ENCODE data around the gene RAVER2.
"Not testable (repeated sequence)": the region's sequence is repeated elsewhere in the genome, so short reads cannot be mapped to it uniquely, and the experiment has no call there.

RAVER2 gene

DNA sequence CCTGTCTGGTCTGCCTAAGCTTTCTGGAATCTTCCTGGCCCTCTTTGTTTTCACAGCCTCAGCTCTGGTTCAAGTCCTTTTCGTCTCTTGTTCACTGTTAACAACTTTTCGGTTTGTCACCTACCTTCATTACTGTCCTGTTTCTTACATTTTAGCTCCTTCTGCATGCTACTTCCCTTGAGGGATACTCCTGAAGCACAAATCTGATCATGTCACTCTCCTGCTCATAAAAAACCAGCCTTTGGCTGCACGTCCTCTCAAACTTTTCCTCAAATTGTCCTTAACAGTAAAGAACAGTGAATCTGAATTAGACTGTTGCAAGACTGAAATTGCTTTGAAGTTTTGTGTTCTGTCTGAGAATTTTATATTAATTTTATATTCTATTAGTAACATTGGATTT, 3.3 kb downstream of the RAVER2 start:
- no peak for DNase-seq (ENCODE audit: low read depth)

DNA sequence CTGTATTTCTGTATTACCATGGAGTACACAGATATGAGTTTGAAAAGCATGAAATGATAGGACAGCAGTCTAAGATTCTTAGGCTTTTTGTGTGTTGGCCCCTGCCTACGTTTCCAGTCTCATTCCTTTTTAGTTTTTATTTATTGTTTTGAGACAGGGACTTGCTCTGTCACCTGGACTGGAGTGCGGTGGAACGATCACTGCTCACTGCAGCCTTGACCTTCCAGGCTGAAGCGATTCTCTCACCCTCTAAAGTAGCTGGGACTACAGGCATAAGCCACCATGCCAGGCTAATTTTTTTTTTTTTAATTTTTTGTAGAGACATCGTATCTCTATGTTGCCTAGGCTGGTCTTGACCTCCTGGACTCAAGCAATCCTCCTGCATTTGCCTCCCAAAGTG, 3.8 kb downstream of the RAVER2 start:
- no peak for DNase-seq (ENCODE audit: low read depth)

DNA sequence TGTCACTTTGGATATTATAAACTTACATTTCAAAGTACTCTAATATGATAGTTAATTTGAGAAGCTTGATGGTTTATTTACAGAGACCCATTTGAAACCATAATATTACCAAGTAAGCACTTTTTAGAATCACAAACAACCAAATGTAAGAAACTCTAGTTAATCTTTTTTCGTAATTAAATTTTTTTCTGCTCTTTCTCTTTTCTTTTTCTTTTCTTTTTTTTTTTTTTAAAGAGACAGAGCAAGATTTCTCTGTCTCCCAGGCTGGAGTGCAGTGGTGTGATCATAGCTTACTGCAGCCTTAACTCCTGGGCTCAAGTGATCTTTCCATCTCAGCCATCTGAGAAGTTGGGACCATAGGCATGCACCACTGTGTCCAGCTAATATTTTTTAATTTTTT, 5.2 kb downstream of the RAVER2 start:
- DNase-seq (ENCODE audit: low read depth), result no peak

DNA sequence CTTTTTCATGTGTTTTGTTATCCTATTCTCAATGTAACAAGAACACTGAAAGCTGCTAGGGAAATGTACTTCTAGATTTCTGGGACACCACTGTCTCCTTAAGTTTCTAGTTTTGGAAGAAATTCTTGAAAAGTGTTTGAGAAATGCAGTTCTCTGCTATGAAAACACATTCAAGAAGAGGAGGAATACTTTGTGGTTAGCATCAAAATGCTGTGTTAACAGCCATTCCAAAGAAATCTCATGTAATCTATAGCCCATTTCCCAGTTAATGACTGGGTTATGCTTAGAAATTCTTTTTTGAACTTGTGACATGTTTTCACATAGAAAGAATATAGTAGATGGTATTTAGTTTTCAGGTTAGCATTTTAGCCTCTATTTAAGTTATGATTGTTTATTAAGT, 6.0 kb downstream of the RAVER2 start:
- DNase-seq (ENCODE audit: low read depth), result no peak

DNA sequence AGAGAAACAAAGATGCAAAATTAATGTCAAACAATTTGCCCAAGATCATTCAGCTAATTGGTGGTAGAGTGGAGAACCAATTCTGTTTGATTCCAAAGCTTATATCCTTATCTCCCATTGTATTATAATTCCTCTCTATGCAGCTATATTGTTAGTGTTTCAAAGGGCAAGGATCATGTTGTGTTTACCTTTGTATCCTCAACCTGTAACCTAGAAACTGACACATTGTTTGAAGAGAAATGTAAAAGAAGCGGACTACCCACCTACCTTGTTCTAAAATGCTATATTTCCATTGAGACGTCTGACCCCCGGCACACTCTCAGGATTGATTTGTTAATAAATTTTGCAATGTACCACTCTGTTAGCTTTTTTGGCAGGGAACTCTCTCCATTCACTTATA, 9.3 kb downstream of the RAVER2 start:
- no peak for DNase-seq (ENCODE audit: low read depth)

DNA sequence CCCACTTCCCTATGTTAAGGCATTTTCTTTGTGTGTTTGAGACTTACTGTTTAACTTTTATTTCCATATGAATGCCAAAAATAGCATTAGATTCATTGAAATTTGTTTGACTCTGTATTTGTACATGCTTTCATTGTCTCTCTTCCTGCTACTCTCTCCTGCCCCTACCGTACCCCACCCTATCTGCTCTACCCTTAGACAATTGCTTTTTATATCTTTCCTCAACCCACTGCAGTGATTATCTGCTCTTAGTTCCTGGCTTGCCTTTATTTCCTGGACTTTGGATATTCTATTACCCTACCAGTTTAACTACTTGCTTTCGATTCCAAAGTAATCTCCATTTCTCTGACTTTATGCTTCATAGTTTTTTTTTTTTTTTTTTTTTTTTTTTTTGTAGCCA, 10.5 kb downstream of the RAVER2 start:
- DNase-seq (ENCODE audit: low read depth), result no peak

GRCh38 chr1:64756770-64757169, 11.9 kb downstream of the RAVER2 start:
- DNase-seq (ENCODE audit: low read depth), result no peak

GRCh38 chr1:64757213-64757612, 12.3 kb downstream of the RAVER2 start:
- no peak for DNase-seq (ENCODE audit: low read depth)

GRCh38 chr1:64758233-64758632, 13.4 kb downstream of the RAVER2 start:
- no peak for DNase-seq (ENCODE audit: low read depth)

- DNase-seq (ENCODE audit: low read depth), result no peak
Observed at GRCh38 chr1:64759968-64760367, 15.1 kb downstream of the RAVER2 start.

GRCh38 chr1:64765012-64765411, 20.1 kb downstream of the RAVER2 start:
- no peak for DNase-seq (ENCODE audit: low read depth)

DNA sequence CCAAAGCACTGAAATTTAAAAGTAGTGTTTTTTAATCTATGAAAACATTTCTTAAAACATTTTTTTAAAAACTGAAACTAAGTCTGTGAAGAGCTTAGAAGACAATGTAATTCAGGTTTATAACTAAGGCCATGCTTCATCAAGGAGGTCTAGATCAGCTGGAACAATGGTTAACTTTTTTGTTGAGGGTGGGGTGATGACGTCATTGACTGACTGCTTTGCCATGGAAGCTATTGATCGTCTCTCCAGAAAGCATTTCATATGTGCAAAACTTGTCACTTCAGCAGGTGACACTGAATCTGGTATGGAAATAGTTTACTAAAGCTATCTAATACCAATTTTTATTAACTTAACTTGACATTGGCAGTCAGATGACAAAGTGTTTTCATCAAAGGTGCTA, 21.0 kb downstream of the RAVER2 start:
- DNase-seq (ENCODE audit: low read depth), result no peak

DNA sequence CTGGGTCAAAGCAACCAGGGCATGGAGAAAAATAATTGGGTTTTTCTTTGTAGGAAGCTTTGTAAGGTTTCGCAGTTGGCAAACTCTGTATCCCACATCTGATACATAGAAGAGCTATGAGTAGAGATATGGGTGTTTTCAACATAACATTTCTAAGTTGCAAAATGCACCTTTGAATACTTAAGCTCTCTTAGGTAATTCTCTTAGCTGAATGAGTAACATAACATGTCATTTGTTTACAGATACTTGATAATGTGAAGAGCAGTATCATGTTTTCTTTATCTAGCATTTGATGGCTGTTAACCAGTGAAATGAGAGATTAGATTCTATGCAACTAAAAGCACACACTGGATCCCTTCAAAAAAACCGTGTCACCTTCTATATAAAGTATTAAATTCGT, 21.6 kb downstream of the RAVER2 start:
- no peak for DNase-seq (ENCODE audit: low read depth)

DNA sequence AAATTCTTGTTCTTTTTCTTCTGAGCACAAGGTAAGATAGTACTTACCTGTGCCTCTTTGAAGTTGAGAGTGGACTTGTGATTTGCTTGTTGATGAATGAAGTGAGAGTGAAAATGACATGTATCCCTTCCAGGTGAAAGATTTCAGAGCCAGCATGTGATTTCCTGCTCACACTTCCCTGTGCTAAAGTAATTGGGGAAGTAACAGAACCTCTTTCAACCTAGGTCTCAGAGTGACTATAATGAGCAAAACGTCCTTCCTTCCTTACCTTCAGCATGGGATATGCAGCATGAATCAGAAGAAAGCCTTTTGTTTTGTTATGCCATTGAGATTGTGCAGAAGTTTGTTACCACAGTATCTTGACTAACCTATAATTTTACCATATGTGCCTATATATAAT, 24.6 kb downstream of the RAVER2 start:
- no peak for DNase-seq (ENCODE audit: low read depth)

DNA sequence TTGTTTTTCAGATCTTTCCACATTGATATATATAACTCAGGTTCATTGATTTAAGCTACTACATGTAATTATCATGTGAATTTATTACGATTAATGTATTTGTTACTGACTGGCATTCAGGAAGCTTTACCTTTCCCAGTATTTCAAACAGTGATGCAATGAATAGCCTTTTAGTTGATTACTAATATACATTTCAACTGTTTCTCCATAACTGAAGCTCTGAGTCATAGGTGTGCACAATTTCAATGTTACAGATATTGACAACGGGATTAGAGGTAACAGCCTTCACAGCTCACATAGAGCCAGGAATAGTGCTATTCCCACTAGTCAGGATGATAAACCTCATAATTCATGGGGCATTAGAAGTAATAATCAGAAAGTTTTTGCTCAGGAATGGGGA, 25.1 kb downstream of the RAVER2 start:
- no peak for DNase-seq (ENCODE audit: low read depth)

GRCh38 chr1:64773306-64773705, 28.4 kb downstream of the RAVER2 start:
- not testable (repeated sequence) for DNase-seq (ENCODE audit: low read depth)

- DNase-seq (ENCODE audit: low read depth), result no peak
Observed at GRCh38 chr1:64775113-64775512, 30.2 kb downstream of the RAVER2 start.

DNA sequence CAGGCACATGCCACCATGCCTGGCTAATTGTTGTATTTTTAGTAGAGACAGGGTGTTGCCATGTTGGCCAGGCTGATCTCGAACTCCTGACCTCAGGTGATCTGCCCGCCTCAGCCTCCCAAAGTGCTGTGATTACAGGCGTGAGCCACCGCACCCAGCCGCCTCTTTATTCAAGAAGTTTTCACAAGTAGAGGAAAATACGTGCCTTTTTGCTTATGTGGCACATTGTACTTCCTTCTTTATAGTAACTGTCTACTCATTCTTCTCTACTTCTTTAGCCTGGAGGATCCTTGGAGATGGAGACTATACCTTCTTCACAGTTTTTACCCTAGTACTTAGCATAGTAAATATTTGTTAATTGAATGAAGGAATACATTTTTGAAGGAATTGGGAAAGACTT, 37.2 kb downstream of the RAVER2 start:
- not testable (repeated sequence) for DNase-seq (ENCODE audit: low read depth)

DNA sequence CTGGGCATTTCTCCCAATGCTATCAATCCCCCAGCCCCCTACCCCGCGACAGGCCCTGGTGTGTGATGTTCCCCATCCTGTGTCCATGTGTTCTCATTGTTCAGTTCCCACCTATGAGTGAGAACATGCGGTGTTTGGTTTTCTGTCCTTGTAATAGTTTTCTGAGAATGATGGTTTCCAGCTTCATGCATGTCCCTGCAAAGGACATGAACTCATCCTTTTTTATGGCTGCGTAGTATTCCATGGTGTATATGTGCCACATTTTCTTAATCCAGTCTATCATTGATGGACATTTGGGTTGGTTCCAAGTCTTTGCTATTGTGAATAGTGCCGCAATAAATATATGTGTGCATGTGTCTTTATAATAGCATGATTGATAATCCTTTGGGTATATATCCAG, 38.0 kb downstream of the RAVER2 start:
- not testable (repeated sequence) for DNase-seq (ENCODE audit: low read depth)

- DNase-seq (ENCODE audit: low read depth), result no peak
Observed at GRCh38 chr1:64790832-64791487, 46.1 kb downstream of the RAVER2 start.

- no peak for DNase-seq (ENCODE audit: low read depth)
Observed at GRCh38 chr1:64798872-64799271, 54.0 kb downstream of the RAVER2 start.

- no peak for DNase-seq (ENCODE audit: low read depth)
Observed at GRCh38 chr1:64801851-64802523, 57.1 kb downstream of the RAVER2 start.

GRCh38 chr1:64809309-64809708, 64.4 kb downstream of the RAVER2 start:
- DNase-seq (ENCODE audit: low read depth), result no peak

DNA sequence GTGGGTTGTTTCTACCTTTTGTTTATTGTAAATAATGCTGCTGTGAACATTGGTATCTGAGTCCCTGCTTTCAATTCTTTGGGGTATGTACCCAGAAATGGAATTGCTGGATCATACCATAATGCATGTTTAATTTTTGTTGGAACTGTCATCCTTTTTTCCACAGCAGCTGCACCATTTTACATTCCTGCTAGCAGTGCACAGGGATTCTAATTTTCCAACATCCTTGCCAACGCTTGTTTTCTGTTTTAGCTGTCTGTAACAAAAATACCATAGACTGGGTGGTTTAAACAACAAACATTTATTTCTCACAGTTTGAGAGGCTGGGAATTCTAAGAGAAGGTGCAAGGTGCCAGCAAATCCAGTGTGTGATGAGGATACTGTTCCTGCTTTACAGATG, 65.1 kb downstream of the RAVER2 start:
- DNase-seq (ENCODE audit: low read depth), result no peak

Data from HS-27A (cell line).